GM18499 (cell line): ENCODE data around the gene CALCOCO1.

ENCODE experiments used
- ATAC-seq: cut with Tn5 transposase; IDR thresholded peaks from one replicate; pipeline ENCODE4 v1.9.1; 2021; ENCODE audit warnings: moderate number of reproducible peaks; ENCODE audit not compliant: insufficient read depth, unreplicated experiment

Gene CALCOCO1

DNA sequence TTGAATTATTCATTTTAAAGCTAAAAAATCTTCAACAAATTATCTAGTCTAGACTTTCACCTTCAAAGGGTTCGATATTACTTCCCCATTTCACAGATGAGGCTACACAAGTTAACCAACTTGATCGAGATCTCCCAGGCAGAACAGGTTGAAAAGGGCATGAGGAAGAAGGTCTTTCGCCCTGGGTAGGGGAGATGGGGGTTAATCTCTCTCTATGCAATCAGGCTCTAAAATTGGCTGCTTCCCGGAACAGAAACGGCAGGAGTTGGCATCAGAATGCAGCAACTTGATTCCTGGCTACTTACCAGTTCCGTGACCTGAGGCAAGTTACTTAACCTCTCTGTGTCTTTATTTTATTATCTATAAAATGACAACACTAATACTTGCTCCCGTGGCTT is 26.9 kb upstream of the CALCOCO1 start:
- ATAC-seq = no peak

- ATAC-seq = no peak
Observed at GRCh38 chr12:53752621-53753020, 25.4 kb upstream of the CALCOCO1 start.

DNA sequence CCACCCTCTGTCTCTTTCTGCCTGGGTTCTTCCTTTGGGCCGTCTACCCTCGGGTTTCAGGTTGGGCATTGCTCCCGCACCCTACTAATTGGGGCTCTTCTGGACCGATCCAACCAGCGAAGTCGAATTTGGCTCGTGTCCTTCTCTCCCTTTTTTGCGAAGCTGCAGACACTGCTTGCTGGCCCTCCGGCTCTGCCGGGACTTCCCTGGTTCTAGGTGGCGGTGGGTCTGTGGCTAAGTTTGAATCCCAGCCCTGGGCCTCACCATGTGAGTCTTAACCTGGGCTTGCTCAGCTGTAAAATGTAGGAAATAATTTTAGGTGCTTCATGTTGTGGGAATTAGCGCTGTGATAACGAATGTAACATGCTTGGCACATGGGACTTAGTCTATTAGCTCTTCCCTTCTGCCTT is 24.9 kb upstream of the CALCOCO1 start:
- no peak for ATAC-seq

DNA sequence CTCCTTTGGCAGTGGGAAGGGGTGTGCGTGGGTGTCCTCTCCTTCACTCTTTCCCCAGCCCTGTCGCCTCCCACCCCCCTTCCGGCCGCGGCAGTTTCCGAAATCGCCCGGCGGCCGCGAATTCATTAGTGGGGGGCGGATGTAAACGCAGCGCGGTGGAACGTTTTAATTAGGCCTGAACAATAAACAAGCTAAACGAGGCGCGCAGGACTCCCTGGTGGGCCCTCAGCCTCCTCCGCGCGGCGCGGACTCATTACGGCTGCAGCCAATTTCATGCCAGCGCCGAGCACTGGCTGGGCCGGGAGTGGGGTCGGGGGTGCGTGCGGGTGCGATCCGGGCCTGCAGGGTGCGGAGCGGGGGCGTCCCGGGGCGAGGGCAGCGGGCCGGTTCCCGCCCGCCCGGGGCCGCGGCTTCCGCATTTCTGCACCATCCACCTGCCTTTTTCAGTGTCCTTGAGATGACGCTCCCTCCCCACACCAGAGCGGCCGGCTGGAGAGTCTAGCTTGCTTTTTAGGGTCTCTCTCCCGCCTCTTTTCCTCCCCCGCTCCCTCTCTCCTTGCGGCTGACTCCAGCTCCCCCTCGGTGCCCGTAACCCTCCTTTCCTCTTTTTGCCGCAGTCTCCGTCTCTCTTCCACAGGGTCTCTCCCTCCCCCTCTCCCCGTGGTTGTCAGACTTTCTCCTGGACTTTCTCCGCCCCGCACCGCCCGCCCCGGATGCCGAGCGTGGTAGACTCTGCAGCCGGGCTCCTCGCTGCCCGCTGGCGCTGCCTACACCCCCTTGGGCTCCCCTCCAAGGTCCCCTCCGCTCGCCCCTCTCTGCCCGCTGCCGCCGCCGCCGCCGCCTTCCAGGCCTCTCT is 24.3 kb upstream of the CALCOCO1 start, which contains the start of gene CISTR:
Gene CISTR (minus strand): TSS at position 644 of the 856 bp plus-strand sequence.
- no peak for ATAC-seq

GRCh38 chr12:53750812-53751335 is 23.6 kb upstream of the CALCOCO1 start:
- no peak for ATAC-seq

GRCh38 chr12:53749986-53750811 is 22.9 kb upstream of the CALCOCO1 start:
- ATAC-seq = no peak

DNA sequence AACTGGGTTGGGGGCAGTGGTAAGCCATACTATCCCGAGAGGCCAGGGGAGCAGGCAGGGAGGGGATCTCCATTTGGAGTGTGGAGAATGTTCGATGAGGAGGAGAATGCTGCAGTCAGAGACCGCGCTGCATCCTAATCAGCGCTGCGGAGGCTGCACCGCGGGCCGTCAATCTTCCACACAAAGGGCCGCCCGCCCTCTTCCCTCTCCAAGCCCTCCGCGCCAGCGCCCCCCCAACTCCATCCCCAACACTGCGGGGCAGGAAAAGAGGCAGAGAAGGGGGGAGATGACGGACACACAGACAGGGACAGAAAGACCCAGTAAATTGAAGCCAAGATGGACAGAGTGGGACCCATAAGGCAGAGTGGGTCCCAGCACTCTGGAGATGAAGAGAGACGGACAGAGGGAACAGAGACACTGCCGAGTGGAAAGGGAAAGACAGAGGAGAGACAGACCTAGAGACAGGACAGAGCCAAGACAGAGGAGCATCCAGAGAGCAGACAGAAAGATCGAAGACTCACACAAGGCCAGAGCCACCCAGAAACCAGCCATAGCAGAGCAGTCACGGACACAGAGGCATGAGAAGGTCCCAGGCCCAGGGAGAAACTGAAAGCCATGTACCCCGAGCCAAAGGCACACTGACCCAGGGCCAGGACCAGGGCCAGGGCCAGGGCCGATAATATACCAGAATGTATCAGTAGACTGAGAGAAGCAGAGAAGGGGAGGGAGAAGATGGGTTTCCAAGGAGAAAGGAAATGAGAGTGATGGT is 21.0 kb upstream of the CALCOCO1 start:
- ATAC-seq = no peak

GRCh38 chr12:53747095-53747494 is 19.8 kb upstream of the CALCOCO1 start:
- no peak for ATAC-seq

GRCh38 chr12:53746592-53747092 is 19.4 kb upstream of the CALCOCO1 start:
- no peak for ATAC-seq

DNA sequence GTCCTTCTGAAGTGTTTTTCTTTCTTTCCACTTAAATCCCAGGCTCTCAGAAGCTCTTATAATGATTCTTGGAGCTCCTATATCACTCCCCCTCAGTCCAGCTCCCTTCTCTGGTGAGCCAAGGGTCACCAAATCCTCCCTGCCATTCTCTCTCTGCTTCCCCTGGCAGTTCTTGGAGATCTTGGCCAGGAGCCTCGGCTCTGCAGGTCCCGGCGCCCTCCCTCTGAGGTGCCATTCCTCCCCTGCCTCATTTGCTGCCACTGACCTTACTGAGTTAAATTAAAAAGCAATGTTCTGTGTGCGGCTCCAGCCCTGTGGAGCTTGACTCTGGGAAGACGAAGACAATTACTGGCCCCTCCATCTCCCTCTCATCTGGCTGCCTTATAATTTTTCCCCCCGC is 17.5 kb upstream of the CALCOCO1 start:
- no peak for ATAC-seq

GRCh38 chr12:53744130-53744441 is 16.8 kb upstream of the CALCOCO1 start:
- no peak for ATAC-seq

GRCh38 chr12:53743266-53744129 is 16.2 kb upstream of the CALCOCO1 start:
- no peak for ATAC-seq

DNA sequence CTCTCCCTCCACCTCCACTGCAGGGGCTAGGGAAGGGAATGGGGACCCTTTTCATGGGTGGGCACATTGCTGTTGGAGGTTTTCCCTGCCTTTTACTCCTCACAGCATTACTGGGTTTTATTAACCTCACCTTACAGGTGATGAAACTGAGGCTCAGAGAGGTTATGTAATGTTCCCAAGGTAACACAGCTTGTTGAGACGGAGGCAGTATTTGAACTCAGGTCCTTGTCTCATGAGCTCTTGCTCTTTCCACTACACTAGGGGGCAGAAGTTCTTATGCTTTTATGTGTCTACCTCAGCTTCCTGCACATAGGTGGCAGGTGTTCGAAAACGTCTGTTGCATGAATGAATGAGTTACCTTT is 12.9 kb upstream of the CALCOCO1 start:
- no peak for ATAC-seq

- no peak for ATAC-seq
Observed at GRCh38 chr12:53739214-53740129, 12.2 kb upstream of the CALCOCO1 start.

- ATAC-seq = no peak
Observed at GRCh38 chr12:53738406-53739213, 11.4 kb upstream of the CALCOCO1 start.

DNA sequence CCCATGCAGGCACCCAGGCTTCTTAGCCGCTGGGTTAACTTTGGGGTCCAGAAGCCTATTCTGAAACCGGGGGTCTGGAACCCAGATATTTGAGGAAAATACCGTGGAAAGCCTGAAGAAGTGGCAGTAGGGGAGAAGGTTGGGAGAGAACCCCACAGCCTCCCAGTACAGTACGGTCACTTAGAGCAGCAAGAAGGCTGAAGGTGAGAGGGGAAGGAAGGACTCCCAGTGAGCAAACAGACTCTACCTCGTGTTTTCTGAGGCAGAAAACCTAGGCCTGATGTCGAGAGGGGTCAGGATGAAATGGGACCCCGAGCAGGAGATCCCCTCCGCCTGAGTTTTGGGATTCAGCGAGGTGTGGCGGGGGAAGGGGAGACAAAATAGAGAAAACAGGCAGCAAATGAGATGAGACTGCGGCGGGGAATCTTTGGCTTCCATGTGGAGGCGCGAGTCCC is 10.7 kb upstream of the CALCOCO1 start:
- ATAC-seq = no peak

- ATAC-seq = no peak
Observed at GRCh38 chr12:53737093-53737808, 10.0 kb upstream of the CALCOCO1 start.
